Spleen (tissue), 11 donors: ENCODE measurements around the gene ATP11C. TPM values are rescaled to one million over a fixed set of nuclear protein-coding genes. Genes with fewer than 3 reads are reported as not detected.

Source experiments
- DNase-seq: peaks from one replicate; pipeline ENCODE4 v3.0.0-alpha.2; 2020
- H3K27ac ChIP-seq, 8 donors: fragments of 200-600 bp; sonication (generic) in 7 of 8; 1 replicate in 4 of 8; 2 replicates in 4 of 8; pipeline versions ENCODE4 v1.5.0 to v1.8.0; 2016 to 2021; ENCODE audit warnings: inconsistent platforms in 4 of 8, mild to moderate bottlenecking in 4 of 8, moderate library complexity in 1 of 8
- H3K27me3 ChIP-seq, 7 donors: fragments of 200-600 bp; sonication (generic) in 6 of 7; replicated peaks in 1 of 7; 1 replicate in 4 of 7; 2 replicates in 3 of 7; pipeline versions ENCODE4 v1.5.0 to v1.8.0; 2016 to 2021; ENCODE audit warnings: inconsistent platforms in 3 of 7, mild to moderate bottlenecking in 1 of 7
- H3K36me3 ChIP-seq, 6 donors: fragments of 200-600 bp; sonication (generic) in 5 of 6; 1 replicate in 4 of 6; 2 replicates in 2 of 6; pipeline versions ENCODE4 v1.5.0 to v1.8.0; 2016 to 2021; ENCODE audit warnings: inconsistent platforms in 2 of 6
- H3K4me1 ChIP-seq, 6 donors: fragments of 200-600 bp; sonication (generic) in 5 of 6; 1 replicate in 3 of 6; 2 replicates in 3 of 6; pipeline versions ENCODE4 v1.5.0 to v1.8.0; 2016 to 2021; ENCODE audit warnings: inconsistent platforms in 3 of 6
- H3K4me3 ChIP-seq, 8 donors: fragments of 200-600 bp; sonication (generic) in 7 of 8; 1 replicate in 4 of 8; 2 replicates in 4 of 8; pipeline versions ENCODE4 v1.5.0 to v1.8.0; 2016 to 2021; ENCODE audit warnings: inconsistent platforms in 4 of 8, mild to moderate bottlenecking in 4 of 8, moderate library complexity in 2 of 8
- H3K9me3 ChIP-seq, 8 donors: fragments of 200-600 bp; sonication (generic) in 7 of 8; 1 replicate in 4 of 8; 2 replicates in 4 of 8; pipeline versions ENCODE4 v1.5.0 to v1.8.0; 2016 to 2021; ENCODE audit warnings: inconsistent platforms in 4 of 8
- CTCF ChIP-seq, 11 experiments: fragments of 200-600 bp in 7 of 11; fragments of 450-650 bp in 4 of 11; sonication (generic) in 4 of 11; IDR thresholded peaks in 8 of 11; conservative IDR thresholded peaks in 3 of 11; 1 replicate in 7 of 11; 2 replicates in 4 of 11; pipeline versions ENCODE4 v1.4.0 to v1.8.0; 2016 to 2021; ENCODE audit warnings: antibody characterized with exemption in 11 of 11, inconsistent platforms in 4 of 11, mild to moderate bottlenecking in 1 of 11
- POLR2A ChIP-seq, 3 donors: fragments of 450-650 bp; IDR thresholded peaks; one replicate each; pipeline ENCODE4 v1.5.1; 2017; ENCODE audit warnings: antibody characterized with exemption in 3 of 3, mild to moderate bottlenecking in 1 of 3
- POLR2AphosphoS5 ChIP-seq, 3 donors: sonication (generic); formaldehyde crosslinking; IDR thresholded peaks; one replicate each; pipeline ENCODE4 v1.5.1; 2017; ENCODE audit warnings: antibody characterized with exemption in 3 of 3
- WGBS, 5 donors: extraction: QIAGEN DNeasy Blood & Tissue Kit in 3 of 5; methylation state at CpG; one replicate each; pipeline versions ENCODE4 v1.1.5 to v1.1.7; 2013 to 2018; 5-methylcytosine and 5-hydroxymethylcytosine counted together
- intact Hi-C: fragments of 100-400 bp; cut with DNase I; formaldehyde crosslinking; loops from one replicate; pipeline ENCODE4 v1.15.0; 2023; ENCODE audit warnings: low total_unique reads
- polyA plus RNA-seq, 3 donors: library from polyadenylated mRNA; stranded (reverse); fragments of 200-250 nt; gene quantifications; one replicate each; pipeline ENCODE4 v1.2.1, GENCODE V29; 2013
- total RNA-seq, 7 donors: library from RNA; depleted of rRNA in 3 of 7; stranded (reverse); fragments of >200 nt in 3 of 7; fragmentation: NEBNext Ultra II Directional in 4 of 7; extraction: Animal tissue kit (Norgen Biotek cat#: 25700) in 4 of 7; gene quantifications; one replicate each; pipeline versions ENCODE4 v1.1.0 to v1.2.1, GENCODE V29; 2016 to 2021
- donor health status: healthy with polysubstance abuse.
- donor health status: DM: no; HTN: no; CAD: no; lungs with moderate emphysema.
- donor health status: DM: no; HTN: no; CAD: no.
- donor health status: Bipolar disorder and iron deficiency.
- donor health status: healthy.
- donor health status: DM: no; HTN: no; CAD: no.
- donor health status: DM: yes; HTN: yes; CAD: no.

Gene ATP11C
- total and polyA plus RNA-seq, 10 donors: 6.0 to 52.2 (median 28.8) TPM

- H3K4me1 ChIP-seq: no peaks in the 10 kb centered on the region
- H3K4me3 ChIP-seq: no peak overlapping the region
- no peaks in the 10 kb centered on the region for H3K27me3 ChIP-seq
- H3K27ac ChIP-seq: no peak overlapping the region
- H3K36me3 ChIP-seq: no peaks in the 10 kb centered on the region
- TF ChIP-seq POLR2AphosphoS5 (IDR thresholded peaks at IDR 0.05) (no peak), CTCF (IDR thresholded peaks at IDR 0.05 in 8 of 11, conservative IDR thresholded peaks at IDR 0.05 in 3 of 11) (no peak), POLR2A (IDR thresholded peaks at IDR 0.05) (no peak)
- H3K9me3 ChIP-seq: no peaks in the 10 kb centered on the region
- intact Hi-C loops: no loop called here
- DNase-seq: no peak
- WGBS, 5 donors: 79 to 95% (median 89%) methylated on average over 6 of the region's 6 CpGs
Measured at GRCh38 chrX:139720979-139721378, 211.9 kb downstream of the ATP11C start.

DNA sequence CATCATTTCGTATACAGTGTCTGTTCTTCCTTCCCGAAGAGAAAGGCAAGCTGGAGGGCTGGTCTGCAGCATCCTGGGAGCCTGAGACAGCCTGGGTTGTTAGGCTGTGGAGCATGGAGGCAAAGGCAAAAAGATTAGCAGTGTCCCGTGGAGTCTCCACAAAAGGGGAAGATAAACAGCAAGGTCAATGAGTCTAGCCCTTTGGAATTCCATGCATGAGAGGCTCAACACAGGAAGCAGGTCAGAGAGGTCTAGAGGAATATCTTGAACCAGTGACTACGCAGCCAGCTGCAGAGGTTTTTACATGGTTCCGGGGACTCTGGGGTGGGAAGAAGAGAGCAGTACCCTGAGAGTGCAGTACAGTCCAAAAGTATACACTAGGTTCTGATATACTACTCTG is 212.7 kb downstream of the ATP11C start:
- Histone ChIP-seq H3K4me3 (no peak overlapping the region), H3K36me3 (no peaks in the 10 kb centered on the region), H3K9me3 (no peaks in the 10 kb centered on the region), H3K4me1 (no peaks in the 10 kb centered on the region), H3K27me3 (no peaks in the 10 kb centered on the region), H3K27ac (no peak overlapping the region)
- intact Hi-C loops: no loop called here
- TF ChIP-seq CTCF (IDR thresholded peaks at IDR 0.05 in 8 of 11, conservative IDR thresholded peaks at IDR 0.05 in 3 of 11) (no peak), POLR2AphosphoS5 (IDR thresholded peaks at IDR 0.05) (no peak), POLR2A (IDR thresholded peaks at IDR 0.05) (no peak)
- DNase-seq: no peak
- 58 to 79% (median 64%) methylated on average over 5 of the region's 5 CpGs for WGBS, 5 donors

DNA sequence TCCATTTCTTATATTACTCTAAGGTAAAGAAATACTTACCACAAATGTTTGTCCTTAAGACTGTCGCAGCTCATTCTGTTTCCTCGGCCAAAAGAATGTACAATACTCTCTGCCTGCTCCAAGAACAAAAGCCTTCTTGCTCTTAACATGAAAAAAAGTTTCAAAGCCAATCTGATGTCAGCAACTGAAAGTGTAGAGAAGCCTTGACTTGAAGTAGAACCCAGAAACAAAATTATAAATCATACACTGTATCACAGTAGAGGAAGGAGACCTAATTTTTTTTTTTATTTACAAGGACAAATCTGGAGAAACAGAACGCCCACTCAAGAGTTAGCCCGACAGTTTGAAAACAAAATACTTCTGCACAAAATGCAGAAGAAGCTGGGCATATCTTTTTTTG is 224.8 kb downstream of the ATP11C start, which contains the start of gene MCF2:
MCF2 (minus strand) TSS at position 101 of the 400 bp plus-strand sequence. CDS start 56,423 bp downstream, outside the sequence.
- no peaks in the 10 kb centered on the region for H3K4me1 ChIP-seq
- no peaks in the 10 kb centered on the region for H3K36me3 ChIP-seq
- H3K27ac ChIP-seq: no peak within 1 kb of the TSS
- H3K9me3 ChIP-seq: no peaks in the 10 kb centered on the region
- no peaks in the 10 kb centered on the region for H3K27me3 ChIP-seq
- intact Hi-C loops: no loop called here
- no peak for DNase-seq
- 66 to 82% (median 76%) methylated on average over 4 of the region's 4 CpGs for WGBS, 5 donors
- H3K4me3 ChIP-seq: no peak within 1 kb of the TSS
- TF ChIP-seq POLR2AphosphoS5 (IDR thresholded peaks at IDR 0.05): no peak
- TF ChIP-seq POLR2A (IDR thresholded peaks at IDR 0.05): no peak
- TF ChIP-seq CTCF (IDR thresholded peaks at IDR 0.05 in 8 of 11, conservative IDR thresholded peaks at IDR 0.05 in 3 of 11): no peak

DNA sequence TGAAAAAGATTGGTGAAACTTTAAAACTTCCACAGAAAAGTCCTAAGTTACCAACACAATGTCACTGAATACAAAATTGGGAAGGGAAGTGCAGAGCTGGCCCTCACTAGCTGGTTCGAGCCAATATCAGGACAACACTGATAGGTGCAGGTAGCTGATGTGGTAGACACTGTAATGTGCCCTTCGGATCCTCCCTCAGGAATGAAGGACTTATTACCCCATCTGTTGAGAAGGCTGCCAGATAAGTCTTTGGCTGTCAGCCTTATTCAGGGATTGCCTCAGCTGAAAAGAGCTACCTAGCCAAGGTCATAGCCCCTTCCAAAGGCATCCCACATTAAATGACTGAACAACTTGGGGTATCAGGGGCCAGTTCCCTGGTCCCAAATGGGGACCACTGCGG is 230.2 kb downstream of the ATP11C start:
- intact Hi-C loops: no loop called here
- no peak overlapping the region for H3K27ac ChIP-seq
- no peaks in the 10 kb centered on the region for H3K27me3 ChIP-seq
- no peak for DNase-seq
- H3K36me3 ChIP-seq: no peaks in the 10 kb centered on the region
- no peak overlapping the region for H3K4me3 ChIP-seq
- H3K9me3 ChIP-seq: no peaks in the 10 kb centered on the region
- no peaks in the 10 kb centered on the region for H3K4me1 ChIP-seq
- TF ChIP-seq POLR2AphosphoS5 (IDR thresholded peaks at IDR 0.05) (no peak), POLR2A (IDR thresholded peaks at IDR 0.05) (no peak), CTCF (IDR thresholded peaks at IDR 0.05 in 8 of 11, conservative IDR thresholded peaks at IDR 0.05 in 3 of 11) (no peak)
- 82 to 94% (median 90%) methylated on average over 3 of the region's 3 CpGs for WGBS, 5 donors
